DND-41 (cell line): ENCODE data around the gene RABGAP1L.
"Not testable (repeated sequence)": the region's sequence is repeated elsewhere in the genome, so short reads cannot be mapped to it uniquely, and the experiment has no call there.

Experiments
- ATAC-seq: fragments of 200-7000 bp; cut with Tn5 transposase; 3 replicates; pipeline ENCODE4 v1.9.1; 2021; ENCODE audit warnings: low read depth; ENCODE audit not compliant: insufficient read depth
- DNase-seq: peaks from one replicate; pipeline ENCODE4 v3.0.0-alpha.2; 2020
- H2AFZ ChIP-seq: 2 replicates; pipeline ENCODE4 v1.6.0; 2012; ENCODE audit warnings: low read depth, low read length
- H3K27ac ChIP-seq: 2 replicates; pipeline ENCODE4 v1.5.1; 2012; ENCODE audit warnings: low read length, inconsistent platforms
- H3K27me3 ChIP-seq: fragments of 200-600 bp; sonication (generic); 2 replicates; pipeline ENCODE4 v1.6.0; 2012; ENCODE audit warnings: low read length, mild to moderate bottlenecking, inconsistent platforms; ENCODE audit not compliant: insufficient read depth, poor library complexity
- H3K36me3 ChIP-seq: 2 replicates; pipeline ENCODE4 v1.5.1; 2012; ENCODE audit warnings: low read length, inconsistent platforms; ENCODE audit not compliant: insufficient read depth
- H3K4me1 ChIP-seq: 2 replicates; pipeline ENCODE4 v1.5.1; 2012; ENCODE audit warnings: mild to moderate bottlenecking, low read length; ENCODE audit not compliant: insufficient read depth
- H3K4me2 ChIP-seq: 2 replicates; pipeline ENCODE4 v1.6.0; 2012; ENCODE audit warnings: mild to moderate bottlenecking, moderate library complexity, low read length, inconsistent platforms; ENCODE audit not compliant: insufficient read depth
- H3K4me3 ChIP-seq, 2 experiments: fragments of 200-600 bp in 1 of 2; shearing (Covaris generic) in 1 of 2; 2 replicates each; pipeline ENCODE4 v1.5.1; 2012 to 2016; ENCODE audit warnings: inconsistent platforms in 2 of 2, low read length in 2 of 2, mild to moderate bottlenecking in 2 of 2, low read depth in 1 of 2, moderate library complexity in 1 of 2
- H3K79me2 ChIP-seq: 2 replicates; pipeline ENCODE4 v1.6.0; 2012; ENCODE audit warnings: low read length, inconsistent platforms; ENCODE audit not compliant: insufficient read depth
- H3K9ac ChIP-seq: 2 replicates; pipeline ENCODE4 v1.6.0; 2012; ENCODE audit warnings: low read depth, mild to moderate bottlenecking, inconsistent platforms, low read length, moderate library complexity
- H3K9me3 ChIP-seq: 2 replicates; pipeline ENCODE4 v1.5.1; 2012; ENCODE audit warnings: low read length, moderate library complexity, mild to moderate bottlenecking, inconsistent platforms; ENCODE audit not compliant: insufficient read depth, severe bottlenecking
- H4K20me1 ChIP-seq: 2 replicates; pipeline ENCODE4 v1.6.0; 2012; ENCODE audit warnings: low read length; ENCODE audit not compliant: insufficient read depth
- EZH2 ChIP-seq: IDR thresholded peaks from 3 replicates; pipeline ENCODE4 v1.6.1; 2012; ENCODE audit warnings: borderline replicate concordance, low read depth, mild to moderate bottlenecking, moderate library complexity, low read length, inconsistent platforms; ENCODE audit not compliant: severe bottlenecking
- TF ChIP-seq, protein P1 (sequence below): IDR thresholded peaks from 2 replicates; pipeline ENCODE4 v1.5.1; 2012; ENCODE audit warnings: borderline replicate concordance, low read length, moderate library complexity, mild to moderate bottlenecking; ENCODE audit not compliant: poor library complexity, severe bottlenecking; ENCODE audit errors: extremely low read depth

The RABGAP1L gene

GRCh38 chr1:174841747-174842146, 682.4 kb downstream of the RABGAP1L start:
- ATAC-seq = no peak
- no peaks in the 10 kb centered on the region for H3K79me2 ChIP-seq
- H3K9me3 ChIP-seq = no peaks in the 10 kb centered on the region
- no peak overlapping the region for H3K27ac ChIP-seq
- no peaks in the 10 kb centered on the region for H3K27me3 ChIP-seq
- DNase-seq = no peak
- no peak overlapping the region for H3K9ac ChIP-seq
- H4K20me1 ChIP-seq = no peaks in the 10 kb centered on the region
- no peaks in the 10 kb centered on the region for H3K4me1 ChIP-seq
- H3K36me3 ChIP-seq = no peaks in the 10 kb centered on the region
- no peak overlapping the region for H3K4me2 ChIP-seq
- no peak overlapping the region for H3K4me3 ChIP-seq
- H2AFZ ChIP-seq = no peak overlapping the region
- TF ChIP-seq, protein P1, sequence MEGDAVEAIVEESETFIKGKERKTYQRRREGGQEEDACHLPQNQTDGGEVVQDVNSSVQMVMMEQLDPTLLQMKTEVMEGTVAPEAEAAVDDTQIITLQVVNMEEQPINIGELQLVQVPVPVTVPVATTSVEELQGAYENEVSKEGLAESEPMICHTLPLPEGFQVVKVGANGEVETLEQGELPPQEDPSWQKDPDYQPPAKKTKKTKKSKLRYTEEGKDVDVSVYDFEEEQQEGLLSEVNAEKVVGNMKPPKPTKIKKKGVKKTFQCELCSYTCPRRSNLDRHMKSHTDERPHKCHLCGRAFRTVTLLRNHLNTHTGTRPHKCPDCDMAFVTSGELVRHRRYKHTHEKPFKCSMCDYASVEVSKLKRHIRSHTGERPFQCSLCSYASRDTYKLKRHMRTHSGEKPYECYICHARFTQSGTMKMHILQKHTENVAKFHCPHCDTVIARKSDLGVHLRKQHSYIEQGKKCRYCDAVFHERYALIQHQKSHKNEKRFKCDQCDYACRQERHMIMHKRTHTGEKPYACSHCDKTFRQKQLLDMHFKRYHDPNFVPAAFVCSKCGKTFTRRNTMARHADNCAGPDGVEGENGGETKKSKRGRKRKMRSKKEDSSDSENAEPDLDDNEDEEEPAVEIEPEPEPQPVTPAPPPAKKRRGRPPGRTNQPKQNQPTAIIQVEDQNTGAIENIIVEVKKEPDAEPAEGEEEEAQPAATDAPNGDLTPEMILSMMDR = no peak
- no peak for TF ChIP-seq EZH2

- not testable (repeated sequence) for H3K36me3 ChIP-seq, H3K27me3 ChIP-seq, H3K79me2 ChIP-seq, DNase-seq, H3K4me1 ChIP-seq, H3K4me2 ChIP-seq, H3K9me3 ChIP-seq, H3K27ac ChIP-seq, H2AFZ ChIP-seq, H3K9ac ChIP-seq, H4K20me1 ChIP-seq, H3K4me3 ChIP-seq
- peak; percentile 61; the same call in 1 of the 3 replicates for ATAC-seq
Observed at GRCh38 chr1:174848593-174849560, 689.6 kb downstream of the RABGAP1L start.

GRCh38 chr1:174850726-174851125, 691.4 kb downstream of the RABGAP1L start:
- H3K27me3 ChIP-seq = no peaks in the 10 kb centered on the region
- H3K27ac ChIP-seq = no peak overlapping the region
- no peaks in the 10 kb centered on the region for H3K36me3 ChIP-seq
- no peak overlapping the region for H3K9ac ChIP-seq
- no peak overlapping the region for H3K4me3 ChIP-seq
- no peaks in the 10 kb centered on the region for H3K79me2 ChIP-seq
- no peak for TF ChIP-seq EZH2
- TF ChIP-seq, protein P1 = no peak
- ATAC-seq (no peak), DNase-seq (no peak)
- no peaks in the 10 kb centered on the region for H3K4me1 ChIP-seq
- H3K9me3 ChIP-seq = no peaks in the 10 kb centered on the region
- H3K4me2 ChIP-seq = no peak overlapping the region
- no peaks in the 10 kb centered on the region for H4K20me1 ChIP-seq
- no peak overlapping the region for H2AFZ ChIP-seq

- no peak for ATAC-seq
Observed at GRCh38 chr1:174858301-174858700, 699.0 kb downstream of the RABGAP1L start.

More at GRCh38 chr1:174858301-174858700, 699.0 kb downstream of the RABGAP1L start:
- no peak overlapping the region for H2AFZ ChIP-seq
- H3K4me1 ChIP-seq = no peaks in the 10 kb centered on the region
- no peak overlapping the region for H3K4me2 ChIP-seq
- H3K79me2 ChIP-seq = no peaks in the 10 kb centered on the region
- no peaks in the 10 kb centered on the region for H3K27me3 ChIP-seq
- no peak overlapping the region for H3K9ac ChIP-seq
- H3K27ac ChIP-seq = no peak overlapping the region
- no peaks in the 10 kb centered on the region for H4K20me1 ChIP-seq
- no peak overlapping the region for H3K4me3 ChIP-seq
- DNase-seq = no peak
- H3K9me3 ChIP-seq = no peaks in the 10 kb centered on the region
- H3K36me3 ChIP-seq = no peaks in the 10 kb centered on the region
- no peak for TF ChIP-seq EZH2
- TF ChIP-seq, protein P1 = no peak
